LNCAP (cell line): Measurements from ENCODE around the gene AMN.

Experiments used
- CTCF ChIP-seq: fragments of 450-650 bp; IDR thresholded peaks from 2 replicates; pipeline ENCODE4 v1.5.1; 2017; ENCODE audit warnings: mild to moderate bottlenecking

Gene AMN

GRCh38 chr14:102883089-102883541, 39.3 kb upstream of the AMN start:
- TF ChIP-seq CTCF: no peak

DNA sequence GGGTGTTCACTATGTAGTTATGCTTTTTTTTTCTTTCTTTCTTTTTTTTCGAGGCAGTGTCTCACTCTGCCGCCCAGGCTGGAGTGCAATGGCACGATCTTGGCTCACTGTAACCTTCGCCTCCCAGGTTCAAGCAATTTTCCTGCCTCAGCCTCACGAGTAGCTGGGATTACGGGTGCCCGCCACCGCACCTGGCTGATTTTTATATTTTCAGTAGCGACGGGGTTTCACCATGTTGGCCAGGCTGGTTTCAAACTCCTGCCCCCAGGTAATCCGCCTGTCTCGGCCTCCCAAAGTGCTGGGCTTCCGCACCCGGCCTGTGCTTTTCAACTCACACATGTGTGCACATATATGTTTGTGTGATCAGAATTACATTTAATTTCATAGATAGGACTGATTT, 38.9 kb upstream of the AMN start:
- TF ChIP-seq CTCF: no peak

DNA sequence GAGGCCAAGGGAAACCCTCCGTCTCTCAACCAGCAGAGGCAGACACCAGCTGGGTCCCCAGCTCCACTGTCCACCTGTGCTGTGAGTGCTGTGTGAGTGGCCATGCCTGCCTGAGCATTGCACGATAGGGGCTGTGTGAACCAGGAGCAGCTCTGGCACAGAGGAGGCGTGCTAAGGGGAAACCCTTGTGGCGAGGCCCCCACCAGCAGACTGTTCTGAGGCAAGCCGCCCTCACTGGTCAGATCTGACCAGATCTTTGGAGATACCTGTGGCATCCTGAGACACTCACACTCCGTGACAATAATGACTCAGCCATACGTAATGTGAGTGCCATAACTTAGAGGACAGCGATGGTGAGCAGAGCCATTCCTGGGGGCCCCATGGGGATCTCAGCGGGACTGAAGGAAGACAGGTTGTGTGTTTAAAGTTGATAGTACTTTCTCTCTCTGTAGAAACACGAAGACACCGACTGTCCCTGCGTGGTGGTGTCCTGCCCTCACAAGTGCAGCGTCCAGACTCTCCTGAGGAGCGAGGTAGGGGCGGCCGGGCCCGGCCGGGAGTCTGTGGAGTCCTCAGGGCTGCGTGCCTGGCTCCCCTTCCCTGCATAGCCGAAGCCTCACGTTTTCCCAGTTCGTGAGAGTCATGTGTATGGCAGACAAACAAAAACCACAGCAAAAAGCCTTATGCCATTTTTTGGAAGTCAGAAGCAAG, 36.6 kb upstream of the AMN start:
- no peak for TF ChIP-seq CTCF

DNA sequence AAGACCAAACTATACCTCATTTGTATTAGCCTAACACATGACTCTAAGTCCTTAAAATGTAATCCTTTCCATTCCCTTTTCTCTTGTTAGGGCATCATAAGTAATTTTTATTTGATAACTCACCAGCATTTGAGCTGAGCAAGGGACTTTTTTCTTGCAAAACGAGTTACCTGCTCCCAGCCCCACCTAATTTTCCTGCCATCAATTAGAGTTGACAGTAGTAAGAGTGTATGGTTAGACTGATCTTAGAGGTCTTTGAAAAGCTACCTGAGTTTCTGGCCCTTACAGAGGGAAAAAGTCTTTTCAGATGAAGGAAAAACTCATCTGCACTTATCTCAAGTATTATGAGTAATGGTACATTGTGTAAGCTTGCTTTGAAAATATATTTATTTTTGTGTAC, 33.7 kb upstream of the AMN start:
- no peak for TF ChIP-seq CTCF

DNA sequence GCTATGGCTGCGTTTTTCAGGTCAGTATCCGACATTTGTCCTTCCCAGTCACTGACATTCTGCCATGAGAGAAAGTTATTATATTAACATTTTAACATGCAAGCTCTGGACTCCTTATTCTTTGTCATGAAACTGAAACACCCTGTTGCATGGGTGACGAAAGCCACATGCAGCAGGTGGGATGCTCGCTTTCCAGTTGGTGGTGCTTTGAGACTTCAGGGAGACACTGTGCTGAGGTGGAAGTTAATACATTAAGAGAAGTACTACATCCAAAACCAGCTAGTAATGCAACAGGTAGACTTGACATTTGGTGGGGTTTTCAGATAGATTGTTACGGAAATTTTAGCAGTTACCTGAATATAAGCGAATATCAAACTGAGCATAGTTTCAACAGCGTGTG, 32.8 kb upstream of the AMN start:
- TF ChIP-seq CTCF: no peak

GRCh38 chr14:102891111-102891510, 31.4 kb upstream of the AMN start:
- no peak for TF ChIP-seq CTCF

DNA sequence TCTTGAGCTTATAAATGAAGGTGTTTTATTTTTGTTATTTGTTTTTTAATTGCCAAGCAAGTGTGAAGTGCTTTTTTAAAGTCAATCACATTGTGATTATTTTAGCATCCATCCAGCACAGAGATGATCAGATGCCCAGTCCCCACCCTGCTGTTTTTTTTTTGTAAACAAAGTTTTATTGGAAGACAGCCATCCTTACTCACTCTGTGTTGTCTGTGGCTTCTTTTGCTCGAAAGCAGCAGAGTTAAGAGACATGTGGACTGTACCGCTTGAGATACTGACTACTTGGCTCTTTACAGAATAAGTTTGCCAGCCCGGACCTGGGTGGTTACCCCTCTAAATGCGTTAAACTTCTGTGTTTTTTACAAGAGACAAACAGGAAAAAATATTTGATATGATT, 30.9 kb upstream of the AMN start:
- TF ChIP-seq CTCF: no peak

- no peak for TF ChIP-seq CTCF
Observed at GRCh38 chr14:102892651-102893050, 29.8 kb upstream of the AMN start.
